Mesendoderm (in vitro differentiated cells): ENCODE measurements around the gene PUS1.

Source experiments
- DNase-seq: peaks from one replicate; pipeline ENCODE4 v3.0.0; 2013
- H2AK5ac ChIP-seq: 2 replicates; pipeline ENCODE4 v1.6.1; 2013; ENCODE audit warnings: low read length, inconsistent platforms
- H2BK120ac ChIP-seq: 2 replicates; pipeline ENCODE4 v1.6.1; 2013; ENCODE audit warnings: low read depth, mild to moderate bottlenecking, low read length, moderate library complexity, mixed read lengths
- H2BK15ac ChIP-seq: replicated peaks from 2 replicates; pipeline ENCODE4 v1.6.1; 2013; ENCODE audit warnings: low read depth, mild to moderate bottlenecking, moderate library complexity
- H2BK5ac ChIP-seq: 2 replicates; pipeline ENCODE4 v1.6.1; 2013; ENCODE audit warnings: low read length, inconsistent platforms
- H3K18ac ChIP-seq: 2 replicates; pipeline ENCODE4 v1.6.1; 2013; ENCODE audit warnings: mild to moderate bottlenecking, low read length, mixed read lengths
- H3K23ac ChIP-seq: one replicate; pipeline ENCODE4 v1.6.1; 2013; ENCODE audit warnings: low read length
- H3K27ac ChIP-seq: 2 replicates; pipeline ENCODE4 v1.5.1; 2013; ENCODE audit warnings: low read depth, mild to moderate bottlenecking, inconsistent platforms, low read length, moderate library complexity
- H3K27me3 ChIP-seq: 2 replicates; pipeline ENCODE4 v1.6.1; 2013; ENCODE audit warnings: low read length, control low read depth, mild to moderate bottlenecking, inconsistent platforms; ENCODE audit not compliant: insufficient read depth, poor library complexity
- H3K36me3 ChIP-seq: 2 replicates; pipeline ENCODE4 v1.6.1; 2013; ENCODE audit warnings: low read length, inconsistent platforms; ENCODE audit not compliant: control insufficient read depth, insufficient read depth
- H3K4ac ChIP-seq: one replicate; pipeline ENCODE4 v1.6.1; 2013; ENCODE audit warnings: low read depth, mild to moderate bottlenecking, low read length, moderate library complexity
- H3K4me1 ChIP-seq: 2 replicates; pipeline ENCODE4 v1.6.1; 2013; ENCODE audit warnings: low read depth, low read length, inconsistent platforms; ENCODE audit not compliant: control insufficient read depth
- H3K4me2 ChIP-seq: 2 replicates; pipeline ENCODE4 v1.6.1; 2013; ENCODE audit warnings: low read length
- H3K4me3 ChIP-seq: 2 replicates; pipeline ENCODE4 v1.5.1; 2013; ENCODE audit warnings: mild to moderate bottlenecking, low read length
- H3K56ac ChIP-seq: one replicate; pipeline ENCODE4 v1.6.1; 2013; ENCODE audit warnings: low read length
- H3K79me1 ChIP-seq: 2 replicates; pipeline ENCODE4 v1.6.1; 2013; ENCODE audit warnings: low read length, inconsistent platforms
- H3K79me2 ChIP-seq: 2 replicates; pipeline ENCODE4 v1.6.1; 2013; ENCODE audit warnings: mild to moderate bottlenecking, low read length; ENCODE audit not compliant: control insufficient read depth, insufficient read depth
- H3K9ac ChIP-seq: 2 replicates; pipeline ENCODE4 v1.6.1; 2013; ENCODE audit warnings: low read length, inconsistent platforms
- H4K5ac ChIP-seq: one replicate; pipeline ENCODE4 v1.6.1; 2013; ENCODE audit warnings: low read length
- H4K8ac ChIP-seq: one replicate; pipeline ENCODE4 v1.6.1; 2013; ENCODE audit warnings: low read depth, mild to moderate bottlenecking, control low read depth, low read length, moderate library complexity
- WGBS: extraction: QIAGEN DNeasy Blood & Tissue Kit; methylation state at CpG from one replicate; pipeline ENCODE4 v1.1.7; 2013; ENCODE audit warnings: low lambda C conversion rate, missing lambda C conversion rate; ENCODE audit not compliant: insufficient coverage; ENCODE audit errors: extremely low coverage; 5-methylcytosine and 5-hydroxymethylcytosine counted together

PUS1 gene

GRCh38 chr12:131901431-131902331 is 27.4 kb upstream of the PUS1 start:
- whole genome bisulfite sequencing = no CpG with 5 or more reads among the region's 30 CpGs
- H2AK5ac ChIP-seq = no peak overlapping the region
- H3K79me1 ChIP-seq = peaks cover 25% of the 10 kb centered on the region
- no peaks in the 10 kb centered on the region for H3K27me3 ChIP-seq
- no peak overlapping the region for H3K23ac ChIP-seq
- no peak overlapping the region for H4K8ac ChIP-seq
- no peak overlapping the region for H3K9ac ChIP-seq
- no peak overlapping the region for H2BK120ac ChIP-seq
- no peaks in the 10 kb centered on the region for H3K4me1 ChIP-seq
- no peak overlapping the region for H2BK15ac ChIP-seq
- H3K56ac ChIP-seq = no peak overlapping the region
- peaks cover 11% of the 10 kb centered on the region for H3K79me2 ChIP-seq
- no peaks in the 10 kb centered on the region for H3K36me3 ChIP-seq
- H3K18ac ChIP-seq = no peak overlapping the region
- H3K4ac ChIP-seq = no peak overlapping the region
- no peak overlapping the region for H3K27ac ChIP-seq
- H2BK5ac ChIP-seq = no peak overlapping the region
- H4K5ac ChIP-seq = no peak overlapping the region
- H3K4me3 ChIP-seq = no peak overlapping the region
- H3K4me2 ChIP-seq = no peak overlapping the region
- DNase-seq = no peak

- Histone ChIP-seq H3K56ac (no peak overlapping the region), H3K79me1 (peaks cover 21% of the 10 kb centered on the region), H3K9ac (no peak overlapping the region), H4K8ac (no peak overlapping the region), H3K79me2 (peaks cover 8% of the 10 kb centered on the region), H4K5ac (no peak overlapping the region), H3K23ac (no peak overlapping the region), H3K36me3 (no peaks in the 10 kb centered on the region), H3K4me1 (no peaks in the 10 kb centered on the region), H2AK5ac (no peak overlapping the region), H2BK15ac (no peak overlapping the region), H3K4ac (no peak overlapping the region), H2BK5ac (no peak overlapping the region), H3K27ac (no peak overlapping the region), H3K18ac (no peak overlapping the region), H3K4me3 (no peak overlapping the region), H3K4me2 (no peak overlapping the region), H2BK120ac (no peak overlapping the region), H3K27me3 (no peaks in the 10 kb centered on the region)
- DNase-seq = no peak
- WGBS = no CpG with 5 or more reads among the region's 25 CpGs
These were observed 26.5 kb upstream of the PUS1 start for GRCh38 chr12:131902332-131903241.

- no peak for DNase-seq
- WGBS = no CpG with 5 or more reads among the region's 13 CpGs
- Histone ChIP-seq H3K27me3 (no peaks in the 10 kb centered on the region), H3K4me3 (no peak overlapping the region), H3K79me2 (peaks cover 8% of the 10 kb centered on the region), H3K9ac (no peak overlapping the region), H3K23ac (no peak overlapping the region), H3K36me3 (no peaks in the 10 kb centered on the region), H3K18ac (no peak overlapping the region), H2BK120ac (no peak overlapping the region), H3K79me1 (peaks cover 19% of the 10 kb centered on the region), H3K4me1 (no peaks in the 10 kb centered on the region), H2BK15ac (no peak overlapping the region), H2BK5ac (no peak overlapping the region), H3K4ac (no peak overlapping the region), H2AK5ac (no peak overlapping the region), H4K5ac (no peak overlapping the region), H3K4me2 (no peak overlapping the region), H4K8ac (no peak overlapping the region), H3K56ac (no peak overlapping the region), H3K27ac (no peak overlapping the region)
These were observed 25.5 kb upstream of the PUS1 start for GRCh38 chr12:131903270-131904255.

GRCh38 chr12:131904346-131904745 is 24.7 kb upstream of the PUS1 start:
- Histone ChIP-seq H3K18ac (no peak overlapping the region), H2BK15ac (no peak overlapping the region), H2BK5ac (no peak overlapping the region), H3K27ac (no peak overlapping the region), H3K79me1 (peaks cover 19% of the 10 kb centered on the region), H3K4me3 (no peak overlapping the region), H4K8ac (no peak overlapping the region), H3K36me3 (no peaks in the 10 kb centered on the region), H3K4me2 (no peak overlapping the region), H3K4ac (no peak overlapping the region), H2AK5ac (no peak overlapping the region), H3K56ac (no peak overlapping the region), H3K9ac (no peak overlapping the region), H3K79me2 (peaks cover 8% of the 10 kb centered on the region), H3K4me1 (no peaks in the 10 kb centered on the region), H3K23ac (no peak overlapping the region), H2BK120ac (no peak overlapping the region), H3K27me3 (no peaks in the 10 kb centered on the region), H4K5ac (no peak overlapping the region)
- DNase-seq = no peak
- WGBS = no CpG with 5 or more reads among the region's 5 CpGs

- Histone ChIP-seq H3K23ac (no peak overlapping the region), H3K27me3 (no peaks in the 10 kb centered on the region), H3K36me3 (no peaks in the 10 kb centered on the region), H3K79me2 (peaks cover 8% of the 10 kb centered on the region), H2BK15ac (no peak overlapping the region), H4K5ac (no peak overlapping the region), H3K18ac (no peak overlapping the region), H3K9ac (no peak overlapping the region), H3K4me2 (no peak overlapping the region), H2BK5ac (no peak overlapping the region), H3K4me3 (no peak overlapping the region), H3K56ac (no peak overlapping the region), H3K79me1 (peaks cover 19% of the 10 kb centered on the region), H2AK5ac (no peak overlapping the region), H3K27ac (no peak overlapping the region), H3K4me1 (no peaks in the 10 kb centered on the region), H2BK120ac (no peak overlapping the region), H3K4ac (no peak overlapping the region), H4K8ac (no peak overlapping the region)
- DNase-seq = no peak
- WGBS = no CpG with 5 or more reads among the region's 13 CpGs
These were observed 23.9 kb upstream of the PUS1 start for GRCh38 chr12:131905081-131905629.
